HG03139 (cell line): ENCODE measurements around the gene CLDN6.
"Not testable (repeated sequence)": the region's sequence is repeated elsewhere in the genome, so short reads cannot be mapped to it uniquely, and the experiment has no call there.

ENCODE experiments used
- ATAC-seq: cut with Tn5 transposase; IDR thresholded peaks from one replicate; pipeline ENCODE4 v1.9.1; 2021; ENCODE audit not compliant: unreplicated experiment

Gene CLDN6

GRCh38 chr16:3052571-3053329 is 34.8 kb upstream of the CLDN6 start:
- not testable (repeated sequence) for ATAC-seq

GRCh38 chr16:3051494-3051893 is 33.5 kb upstream of the CLDN6 start:
- ATAC-seq, result no peak

GRCh38 chr16:3051009-3051408 is 33.0 kb upstream of the CLDN6 start:
- no peak for ATAC-seq

- no peak for ATAC-seq
Measured at GRCh38 chr16:3050487-3050886, 32.5 kb upstream of the CLDN6 start.

GRCh38 chr16:3049921-3050481 is 32.0 kb upstream of the CLDN6 start:
- ATAC-seq, result no peak

- no peak for ATAC-seq
Measured at GRCh38 chr16:3047387-3047720, 29.4 kb upstream of the CLDN6 start.

GRCh38 chr16:3046641-3047386 is 28.8 kb upstream of the CLDN6 start:
- ATAC-seq, result no peak

GRCh38 chr16:3045758-3046640 is 28.0 kb upstream of the CLDN6 start, which contains the start of gene MMP25:
TSS of gene MMP25 (plus strand) at chr16:3046561. CDS start at chr16:3046918, 357 bp downstream.
- no peak for ATAC-seq

- ATAC-seq, result no peak
Measured at GRCh38 chr16:3044708-3045107, 26.7 kb upstream of the CLDN6 start.

- ATAC-seq, result no peak
Measured at GRCh38 chr16:3042376-3042775, 24.4 kb upstream of the CLDN6 start.

- no peak for ATAC-seq
Measured at GRCh38 chr16:3038896-3039295, 20.9 kb upstream of the CLDN6 start.

GRCh38 chr16:3038256-3038655 is 20.3 kb upstream of the CLDN6 start:
- no peak for ATAC-seq

GRCh38 chr16:3036726-3037315 is 18.8 kb upstream of the CLDN6 start, which contains the start of gene BICDL2:
TSS of gene BICDL2 (minus strand) at chr16:3036944. CDS start at chr16:3035496, 1,448 bp downstream.
- ATAC-seq, result no peak

GRCh38 chr16:3035972-3036725 is 18.2 kb upstream of the CLDN6 start:
- no peak for ATAC-seq

- no peak for ATAC-seq
Measured at GRCh38 chr16:3035289-3035971, 17.4 kb upstream of the CLDN6 start.

GRCh38 chr16:3032624-3033023 is 14.6 kb upstream of the CLDN6 start:
- ATAC-seq, result no peak

- ATAC-seq, result no peak
Measured at GRCh38 chr16:3030222-3031212, 12.5 kb upstream of the CLDN6 start.
